Lung (tissue), 12 donors: ENCODE results near the gene PATJ. TPM values are rescaled to one million over a fixed set of nuclear protein-coding genes. Genes with fewer than 3 reads are reported as not detected.

Source experiments
- ATAC-seq: fragments of 200-7000 bp; cut with Tn5 transposase; one replicate; pipeline ENCODE4 v1.9.1; 2020; ENCODE audit warnings: moderate number of reproducible peaks; ENCODE audit not compliant: insufficient read depth, low FRiP score
- DNase-seq, 3 donors: peaks; one replicate each; pipeline ENCODE4 v3.0.0-alpha.2; 2013 to 2017
- H3K27ac ChIP-seq, 2 donors: one replicate each; pipeline ENCODE4 v1.5.1; 2013; ENCODE audit warnings: mild to moderate bottlenecking in 2 of 2, moderate library complexity in 2 of 2, control low read depth in 1 of 2, inconsistent platforms in 1 of 2, low read depth in 1 of 2, low read length in 1 of 2
- H3K27me3 ChIP-seq, 3 donors: one replicate each; pipeline ENCODE4 v1.5.1; 2013; ENCODE audit warnings: low read length in 2 of 3; ENCODE audit not compliant: control insufficient read depth in 3 of 3, insufficient read depth in 3 of 3
- H3K36me3 ChIP-seq, 4 donors: one replicate each; pipeline ENCODE4 v1.5.1; 2013; ENCODE audit warnings: low read length in 4 of 4, mild to moderate bottlenecking in 1 of 4, moderate library complexity in 1 of 4; ENCODE audit not compliant: control insufficient read depth in 4 of 4, insufficient read depth in 4 of 4
- H3K4me1 ChIP-seq, 5 donors: one replicate each; pipeline ENCODE4 v1.5.1; 2013; ENCODE audit warnings: low read length in 5 of 5, mild to moderate bottlenecking in 2 of 5, moderate library complexity in 1 of 5; ENCODE audit not compliant: control insufficient read depth in 5 of 5, insufficient read depth in 5 of 5
- H3K4me3 ChIP-seq: one replicate; pipeline ENCODE4 v1.5.1; 2013; ENCODE audit warnings: mild to moderate bottlenecking, control low read depth, moderate library complexity
- H3K9ac ChIP-seq, 2 donors: one replicate each; pipeline ENCODE4 v1.5.1; 2013; ENCODE audit warnings: low read length in 2 of 2, control low read depth in 1 of 2; ENCODE audit not compliant: insufficient read depth in 1 of 2
- H3K9me3 ChIP-seq, 4 donors: one replicate each; pipeline ENCODE4 v1.5.1; 2013; ENCODE audit warnings: low read length in 3 of 4, mild to moderate bottlenecking in 1 of 4, moderate library complexity in 1 of 4; ENCODE audit not compliant: control insufficient read depth in 4 of 4, insufficient read depth in 3 of 4
- WGBS, 2 donors: extraction: QIAGEN DNeasy Blood & Tissue Kit; methylation state at CpG; one replicate each; pipeline ENCODE4 v1.1.7; 2013; 5-methylcytosine and 5-hydroxymethylcytosine counted together
- polyA plus RNA-seq, 2 donors: library from polyadenylated mRNA; stranded (reverse); fragments of 200-250 nt; gene quantifications; one replicate each; pipeline ENCODE4 v1.2.1, GENCODE V29; 2013
- total RNA-seq, 2 donors: library from RNA; depleted of rRNA in 1 of 2; stranded (reverse); fragments of >200 nt in 1 of 2; gene quantifications; one replicate each; pipeline ENCODE4 v1.2.1, GENCODE V29; 2014 to 2021
- TF ChIP-seq, protein P1 (sequence below): IDR thresholded peaks from 2 replicates; pipeline ENCODE4 v1.5.1; 2012; ENCODE audit warnings: mild to moderate bottlenecking; ENCODE audit errors: control extremely low read depth, extremely low read depth
- donor health status: control.
- donor health status: control.
- donor health status: Bipolar disorder and iron deficiency.
- donor health status: healthy.
- donor health status: DM: yes; HTN: yes; CAD: no.

The PATJ gene
- total and polyA plus RNA-seq, 4 donors, result 5.3 to 115 (median 26.8) TPM

DNA sequence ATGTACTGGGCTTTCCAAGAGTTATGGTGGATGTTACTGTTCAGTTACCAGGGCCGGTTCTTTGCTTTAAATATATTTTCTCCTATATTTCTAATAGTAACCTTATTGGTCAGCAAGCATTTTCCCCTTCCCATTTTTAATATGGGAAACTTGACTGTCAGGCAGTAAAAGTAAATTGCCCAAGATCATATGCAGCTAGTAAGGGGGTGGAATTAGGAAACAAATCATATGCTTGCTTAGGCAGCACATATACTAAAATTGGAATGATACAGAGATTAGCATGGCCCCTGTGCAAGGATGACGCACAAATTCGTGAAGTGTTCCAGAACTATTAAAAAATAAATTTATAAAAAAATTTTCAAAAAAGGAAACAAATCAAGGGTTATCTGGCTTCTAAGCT is 73.9 kb downstream of the PATJ start:
- peaks cover 0 to 1% (median 0%) of the 10 kb centered on the region in 4 donors for H3K36me3 ChIP-seq
- no peak overlapping the region for H3K9ac ChIP-seq
- ATAC-seq, result no peak
- no peak overlapping the region for H3K4me3 ChIP-seq
- TF ChIP-seq, protein P1, sequence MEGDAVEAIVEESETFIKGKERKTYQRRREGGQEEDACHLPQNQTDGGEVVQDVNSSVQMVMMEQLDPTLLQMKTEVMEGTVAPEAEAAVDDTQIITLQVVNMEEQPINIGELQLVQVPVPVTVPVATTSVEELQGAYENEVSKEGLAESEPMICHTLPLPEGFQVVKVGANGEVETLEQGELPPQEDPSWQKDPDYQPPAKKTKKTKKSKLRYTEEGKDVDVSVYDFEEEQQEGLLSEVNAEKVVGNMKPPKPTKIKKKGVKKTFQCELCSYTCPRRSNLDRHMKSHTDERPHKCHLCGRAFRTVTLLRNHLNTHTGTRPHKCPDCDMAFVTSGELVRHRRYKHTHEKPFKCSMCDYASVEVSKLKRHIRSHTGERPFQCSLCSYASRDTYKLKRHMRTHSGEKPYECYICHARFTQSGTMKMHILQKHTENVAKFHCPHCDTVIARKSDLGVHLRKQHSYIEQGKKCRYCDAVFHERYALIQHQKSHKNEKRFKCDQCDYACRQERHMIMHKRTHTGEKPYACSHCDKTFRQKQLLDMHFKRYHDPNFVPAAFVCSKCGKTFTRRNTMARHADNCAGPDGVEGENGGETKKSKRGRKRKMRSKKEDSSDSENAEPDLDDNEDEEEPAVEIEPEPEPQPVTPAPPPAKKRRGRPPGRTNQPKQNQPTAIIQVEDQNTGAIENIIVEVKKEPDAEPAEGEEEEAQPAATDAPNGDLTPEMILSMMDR, result no peak
- DNase-seq, result no peak
- no peaks in the 10 kb centered on the region for H3K9me3 ChIP-seq
- no peaks in the 10 kb centered on the region for H3K27me3 ChIP-seq
- H3K27ac ChIP-seq, result no peak overlapping the region
- no peaks in the 10 kb centered on the region for H3K4me1 ChIP-seq
- WGBS, 2 donors, result 94 to 96% methylated on average over 3 of the region's 3 CpGs

- 88% methylated on average over 1 of the region's 1 CpG for WGBS, 2 donors
- peaks cover 0 to 4% (median 1%) of the 10 kb centered on the region in 4 donors for H3K36me3 ChIP-seq
- TF ChIP-seq, protein P1, result no peak
These were observed 76.7 kb downstream of the PATJ start for GRCh38 chr1:61818992-61819391.

DNA sequence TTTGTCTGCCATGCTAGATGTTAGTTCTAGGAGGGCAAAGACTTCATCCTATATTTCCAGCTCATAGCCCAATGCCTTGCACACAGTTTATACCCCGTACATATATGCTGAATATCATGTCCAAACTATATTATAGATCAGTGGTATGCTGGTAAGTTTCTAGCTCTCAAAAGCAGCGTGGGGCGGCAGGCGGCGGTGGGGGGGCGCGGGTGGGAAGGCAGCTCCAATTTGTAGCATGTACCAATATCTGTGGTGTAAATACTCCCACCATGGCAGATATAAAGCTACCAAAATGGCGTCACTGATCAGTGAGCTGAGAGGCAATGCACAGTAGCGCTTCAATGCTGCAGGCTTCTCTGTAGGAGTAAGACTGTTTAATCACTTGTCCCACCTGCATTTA is 77.1 kb downstream of the PATJ start:
- WGBS, 2 donors, result 98% methylated on average over 9 of the region's 9 CpGs
- ATAC-seq, result no peak
- Histone ChIP-seq H3K9ac (no peak overlapping the region), H3K4me1 (no peaks in the 10 kb centered on the region), H3K9me3 (no peaks in the 10 kb centered on the region), H3K27me3 (no peaks in the 10 kb centered on the region), H3K27ac (no peak overlapping the region), H3K4me3 (no peak overlapping the region), H3K36me3 (peaks cover 0 to 4% (median 2%) of the 10 kb centered on the region in 4 donors)
- no peak for DNase-seq
- TF ChIP-seq, protein P1, result no peak

More at GRCh38 chr1:61818992-61819391, 76.7 kb downstream of the PATJ start:
- ATAC-seq, result no peak
- Histone ChIP-seq H3K9ac (no peak overlapping the region), H3K27me3 (no peaks in the 10 kb centered on the region), H3K4me3 (no peak overlapping the region), H3K4me1 (no peaks in the 10 kb centered on the region), H3K9me3 (no peaks in the 10 kb centered on the region), H3K27ac (no peak overlapping the region)
- no peak for DNase-seq

DNA sequence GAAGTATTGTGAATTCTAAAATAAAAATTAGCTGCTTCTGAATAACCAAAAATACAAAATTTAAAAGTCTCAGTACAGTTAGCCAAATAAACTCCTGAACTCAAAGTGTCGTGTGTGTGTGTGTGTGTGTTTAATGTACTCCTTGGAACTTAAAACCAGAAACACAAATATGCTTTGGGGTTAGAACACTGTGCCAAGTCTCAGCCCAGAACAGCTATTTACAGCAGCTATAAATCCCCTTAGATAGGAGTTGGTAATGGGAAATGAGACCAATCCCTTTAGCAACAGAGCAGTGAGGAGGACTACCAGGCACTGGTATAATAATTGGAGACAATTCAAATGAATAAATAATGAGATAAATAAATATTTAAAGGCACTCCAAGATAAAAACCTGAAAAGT is 83.1 kb downstream of the PATJ start:
- H3K4me3 ChIP-seq, result no peak overlapping the region
- peaks cover 0 to 10% (median 4%) of the 10 kb centered on the region in 4 donors for H3K36me3 ChIP-seq
- peaks cover 0 to 16% (median 5%) of the 10 kb centered on the region in 5 donors for H3K4me1 ChIP-seq
- H3K9ac ChIP-seq, result no peak overlapping the region
- peak; percentile 31 to 87 (median 75) for DNase-seq
- no peak for ATAC-seq
- no peaks in the 10 kb centered on the region for H3K27me3 ChIP-seq
- TF ChIP-seq, protein P1, result no peak
- WGBS, 2 donors, result 65 to 74% methylated on average over 1 of the region's 1 CpG
- no peaks in the 10 kb centered on the region for H3K9me3 ChIP-seq
- no peak overlapping the region for H3K27ac ChIP-seq
